ENCODE results near the gene HSD17B8.
"Not testable (repeated sequence)": the region's sequence is repeated elsewhere in the genome, so short reads cannot be mapped to it uniquely, and the experiment has no call there.

Gene HSD17B8

DNA sequence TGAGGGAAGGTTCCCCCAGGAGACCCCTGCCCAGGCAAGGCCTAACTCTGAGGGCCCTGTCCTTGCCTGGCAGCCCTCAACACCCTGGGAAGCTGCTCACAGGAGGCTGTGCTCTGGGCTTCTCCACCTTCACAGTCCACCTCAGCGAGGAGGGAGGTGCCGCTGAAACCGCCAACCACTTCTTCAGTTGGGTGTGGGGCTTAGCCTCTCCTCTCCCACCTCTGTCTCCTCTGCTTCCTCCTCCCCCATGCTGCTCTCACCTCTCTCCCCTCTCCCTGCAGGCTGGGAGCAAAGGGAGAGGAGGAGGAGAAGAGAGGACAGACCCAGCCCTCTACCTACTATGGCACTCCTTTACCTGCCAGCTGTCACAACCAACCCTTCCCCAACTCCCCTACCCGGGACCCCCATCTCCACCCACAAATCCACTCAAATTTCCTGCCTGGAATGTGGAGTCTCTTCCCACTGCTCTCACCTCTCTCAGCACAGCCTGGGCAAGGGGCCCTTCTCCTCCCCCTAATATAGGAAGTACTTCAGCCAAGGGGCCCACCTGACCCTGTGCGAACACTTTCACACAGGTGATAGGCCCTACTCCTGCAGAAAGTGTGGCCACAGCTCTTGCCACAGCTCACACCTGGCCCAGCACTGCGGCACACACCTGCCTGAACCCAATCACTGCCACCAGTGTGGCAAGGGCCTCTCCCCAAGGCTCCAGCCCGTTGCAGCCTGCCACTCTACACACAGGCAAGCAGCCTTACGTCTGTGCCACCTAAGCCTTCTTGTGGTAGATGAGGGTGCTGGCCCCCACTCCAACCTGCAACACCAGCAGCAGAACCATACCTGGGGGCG is 11.0 kb downstream of the HSD17B8 start:
- Histone ChIP-seq H3K4me1 (ENCODE audit: control insufficient read depth, insufficient read depth, low read length, poor library complexity, severe bottlenecking) (peaks cover 13% of the 10 kb centered on the region), H3K27ac (ENCODE audit: insufficient read depth, low read length, poor library complexity, severe bottlenecking) (no peak overlapping the region), H3K36me3 (ENCODE audit: control insufficient read depth, insufficient read depth, low read length) (peaks cover 3% of the 10 kb centered on the region), H3K4me3 (ENCODE audit: insufficient read depth, low read depth, low read length, poor library complexity, severe bottlenecking) (no peak overlapping the region), H3K27me3 (replicated peaks; ENCODE audit: control insufficient read depth, insufficient read depth, low read length, poor library complexity, severe bottlenecking) (peaks cover 14% of the 10 kb centered on the region), H3K9me3 (ENCODE audit: control insufficient read depth, low read length) (no peaks in the 10 kb centered on the region)
- no peak for DNase-seq

DNA sequence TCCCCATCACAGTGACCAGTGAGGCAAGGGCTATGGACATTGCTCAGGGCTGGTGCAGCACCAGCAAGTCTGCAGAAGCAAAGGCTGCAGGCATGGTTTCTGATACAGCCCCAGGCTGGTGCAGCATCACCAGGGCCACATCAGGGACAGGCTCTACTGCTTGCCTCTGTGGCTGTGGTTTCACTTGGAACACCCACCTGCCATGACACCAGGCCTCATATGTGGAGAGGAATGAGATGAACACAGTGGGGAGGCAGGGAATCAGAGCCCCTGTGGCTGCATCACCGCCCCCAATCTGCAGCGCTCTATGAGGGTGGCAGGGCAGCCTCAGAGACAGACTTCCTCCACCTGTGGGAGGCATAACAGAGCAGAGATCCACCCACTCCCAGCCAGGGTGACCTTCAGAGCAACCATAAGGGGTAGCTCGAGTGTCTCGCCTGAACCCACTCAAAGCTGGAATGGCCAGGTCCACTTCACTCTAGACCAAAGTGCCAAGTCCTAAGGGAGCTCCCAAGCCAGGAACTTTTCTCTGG is 11.7 kb downstream of the HSD17B8 start:
- no peak overlapping the region for H3K27ac ChIP-seq (ENCODE audit: insufficient read depth, low read length, poor library complexity, severe bottlenecking)
- peaks cover 14% of the 10 kb centered on the region for H3K27me3 ChIP-seq (replicated peaks; ENCODE audit: control insufficient read depth, insufficient read depth, low read length, poor library complexity, severe bottlenecking)
- no peaks in the 10 kb centered on the region for H3K36me3 ChIP-seq (ENCODE audit: control insufficient read depth, insufficient read depth, low read length)
- peaks cover 13% of the 10 kb centered on the region for H3K4me1 ChIP-seq (ENCODE audit: control insufficient read depth, insufficient read depth, low read length, poor library complexity, severe bottlenecking)
- no peak overlapping the region for H3K4me3 ChIP-seq (ENCODE audit: insufficient read depth, low read depth, low read length, poor library complexity, severe bottlenecking)
- no peak for DNase-seq
- no peaks in the 10 kb centered on the region for H3K9me3 ChIP-seq (ENCODE audit: control insufficient read depth, low read length)

DNA sequence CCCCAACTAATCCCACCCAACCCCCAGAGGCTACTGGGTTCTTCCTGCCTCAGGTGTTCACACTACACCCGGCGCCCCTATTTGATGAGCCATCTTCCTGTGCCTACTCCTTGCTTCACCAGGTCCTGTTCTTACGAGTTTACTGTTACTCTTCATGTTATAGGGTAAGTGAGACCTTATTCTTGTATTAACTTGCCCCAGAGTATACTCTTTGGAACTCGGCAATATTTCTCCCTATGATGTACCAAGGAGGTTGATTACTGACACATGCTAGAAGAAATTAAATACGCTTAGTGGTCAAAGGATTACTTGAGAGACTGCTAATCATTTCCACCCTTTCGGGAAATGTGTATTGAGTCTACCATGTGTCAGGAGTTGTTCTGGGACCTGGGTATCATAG is 12.8 kb downstream of the HSD17B8 start:
- no peak for DNase-seq
- H3K4me1 ChIP-seq (ENCODE audit: control insufficient read depth, insufficient read depth, low read length, poor library complexity, severe bottlenecking) = peaks cover 13% of the 10 kb centered on the region
- H3K27ac ChIP-seq (ENCODE audit: insufficient read depth, low read length, poor library complexity, severe bottlenecking) = no peak overlapping the region
- no peaks in the 10 kb centered on the region for H3K36me3 ChIP-seq (ENCODE audit: control insufficient read depth, insufficient read depth, low read length)
- peaks cover 14% of the 10 kb centered on the region for H3K27me3 ChIP-seq (replicated peaks; ENCODE audit: control insufficient read depth, insufficient read depth, low read length, poor library complexity, severe bottlenecking)
- H3K4me3 ChIP-seq (ENCODE audit: insufficient read depth, low read depth, low read length, poor library complexity, severe bottlenecking) = no peak overlapping the region
- H3K9me3 ChIP-seq (ENCODE audit: control insufficient read depth, low read length) = no peaks in the 10 kb centered on the region

DNA sequence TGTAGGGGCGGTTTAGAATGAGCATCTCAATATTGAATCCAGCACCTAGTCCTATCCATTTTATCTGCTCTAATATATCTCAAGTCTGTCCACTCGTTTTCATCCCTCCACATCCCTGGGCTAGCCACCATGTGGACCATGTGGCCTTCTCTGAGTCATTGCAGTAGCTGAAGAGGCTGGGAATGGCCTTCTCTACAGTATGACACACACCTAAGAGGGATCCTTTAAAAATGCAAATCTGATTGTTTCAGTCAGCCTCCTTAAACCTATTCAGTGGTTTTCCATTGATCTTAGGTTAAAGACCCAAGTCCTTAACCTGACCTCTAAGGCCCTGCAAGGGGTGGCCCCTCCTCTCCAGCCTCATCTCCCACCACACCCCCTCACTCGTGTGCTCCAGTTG is 13.2 kb downstream of the HSD17B8 start:
- Histone ChIP-seq H3K27me3 (replicated peaks; ENCODE audit: control insufficient read depth, insufficient read depth, low read length, poor library complexity, severe bottlenecking) (peaks cover 11% of the 10 kb centered on the region), H3K36me3 (ENCODE audit: control insufficient read depth, insufficient read depth, low read length) (no peaks in the 10 kb centered on the region), H3K9me3 (ENCODE audit: control insufficient read depth, low read length) (no peaks in the 10 kb centered on the region), H3K4me3 (ENCODE audit: insufficient read depth, low read depth, low read length, poor library complexity, severe bottlenecking) (no peak overlapping the region), H3K4me1 (ENCODE audit: control insufficient read depth, insufficient read depth, low read length, poor library complexity, severe bottlenecking) (peaks cover 11% of the 10 kb centered on the region), H3K27ac (ENCODE audit: insufficient read depth, low read length, poor library complexity, severe bottlenecking) (no peak overlapping the region)
- DNase-seq = no peak

DNA sequence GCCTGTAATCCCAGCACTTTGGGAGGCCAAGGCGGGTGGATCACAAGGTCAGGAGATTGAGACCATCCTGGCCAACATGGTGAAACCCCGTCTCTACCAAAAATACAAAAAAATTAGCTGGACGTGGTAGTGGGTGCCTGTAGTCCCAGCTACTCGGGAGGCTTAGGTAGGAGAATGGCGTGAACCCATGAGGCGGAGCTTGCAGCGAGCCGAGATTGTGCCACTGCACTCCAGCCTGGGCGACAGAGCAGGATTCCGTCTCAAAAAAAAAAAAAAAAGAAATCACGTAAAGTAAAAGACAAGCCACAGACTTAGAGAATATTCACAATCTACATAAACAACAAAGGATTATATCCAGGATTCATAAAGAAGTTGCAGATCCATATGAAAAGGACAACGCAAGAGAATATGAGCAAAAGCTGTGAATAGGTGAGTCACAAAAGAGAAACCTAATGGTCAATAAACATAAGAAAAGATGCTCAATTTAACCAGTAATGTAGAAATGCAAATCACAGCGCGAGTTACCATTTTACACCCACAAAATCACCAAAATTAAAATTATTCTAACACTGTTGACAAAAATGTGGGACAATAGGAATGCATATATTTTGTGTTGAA is 22.2 kb downstream of the HSD17B8 start:
- H3K4me1 ChIP-seq (ENCODE audit: control insufficient read depth, insufficient read depth, low read length, poor library complexity, severe bottlenecking); H3K4me3 ChIP-seq (ENCODE audit: insufficient read depth, low read depth, low read length, poor library complexity, severe bottlenecking); H3K36me3 ChIP-seq (ENCODE audit: control insufficient read depth, insufficient read depth, low read length); DNase-seq; H3K27ac ChIP-seq (ENCODE audit: insufficient read depth, low read length, poor library complexity, severe bottlenecking); H3K27me3 ChIP-seq (replicated peaks; ENCODE audit: control insufficient read depth, insufficient read depth, low read length, poor library complexity, severe bottlenecking); H3K9me3 ChIP-seq (ENCODE audit: control insufficient read depth, low read length): not testable (repeated sequence)

DNA sequence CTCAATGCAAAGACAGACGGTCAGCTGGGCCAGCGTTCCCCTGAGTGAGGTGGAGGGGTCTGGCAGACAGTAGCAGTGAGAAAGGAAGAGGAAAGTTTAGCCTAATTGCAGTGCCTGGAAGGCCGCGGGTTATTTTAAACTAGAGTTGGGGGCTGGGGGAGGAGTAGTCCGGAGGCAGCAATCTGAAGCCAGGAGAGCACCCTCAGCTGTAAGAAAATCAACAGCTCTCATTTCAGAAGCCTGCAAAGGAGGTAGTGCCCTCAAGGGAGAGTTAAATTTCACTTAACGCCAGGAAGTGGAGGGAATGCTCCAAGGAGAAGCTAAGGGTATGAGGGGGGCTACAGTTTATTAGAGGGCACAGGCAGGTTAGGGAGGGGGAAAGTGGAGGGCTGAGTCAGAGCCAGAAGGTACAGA is 30.8 kb downstream of the HSD17B8 start:
- peaks cover 3% of the 10 kb centered on the region for H3K27me3 ChIP-seq (replicated peaks; ENCODE audit: control insufficient read depth, insufficient read depth, low read length, poor library complexity, severe bottlenecking)
- no peak overlapping the region for H3K4me3 ChIP-seq (ENCODE audit: insufficient read depth, low read depth, low read length, poor library complexity, severe bottlenecking)
- H3K36me3 ChIP-seq (ENCODE audit: control insufficient read depth, insufficient read depth, low read length) = no peaks in the 10 kb centered on the region
- H3K4me1 ChIP-seq (ENCODE audit: control insufficient read depth, insufficient read depth, low read length, poor library complexity, severe bottlenecking) = no peaks in the 10 kb centered on the region
- H3K9me3 ChIP-seq (ENCODE audit: control insufficient read depth, low read length) = no peaks in the 10 kb centered on the region
- DNase-seq = no peak
- H3K27ac ChIP-seq (ENCODE audit: insufficient read depth, low read length, poor library complexity, severe bottlenecking) = no peak overlapping the region

DNA sequence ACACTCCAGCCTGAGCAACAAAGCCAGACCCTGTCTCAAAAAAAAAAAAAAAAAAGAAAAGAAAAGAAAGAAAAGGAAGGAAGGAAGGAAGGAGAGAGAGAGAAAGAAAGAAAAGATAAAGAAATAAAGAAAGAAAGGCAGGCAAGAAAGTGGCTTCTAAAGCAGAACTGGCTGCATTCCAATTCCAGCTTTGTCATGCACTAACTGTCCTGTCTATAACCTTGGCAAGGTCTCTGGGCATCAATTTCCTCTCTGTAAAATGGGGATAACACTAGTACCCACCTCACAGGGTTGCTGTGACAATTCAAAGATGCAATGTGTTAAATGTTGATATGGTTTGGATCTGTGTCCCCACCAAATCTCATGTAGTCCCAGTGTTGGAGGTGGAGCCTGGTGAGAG is 31.9 kb downstream of the HSD17B8 start:
- H3K4me3 ChIP-seq (ENCODE audit: insufficient read depth, low read depth, low read length, poor library complexity, severe bottlenecking) = no peak overlapping the region
- H3K27me3 ChIP-seq (replicated peaks; ENCODE audit: control insufficient read depth, insufficient read depth, low read length, poor library complexity, severe bottlenecking) = peaks cover 3% of the 10 kb centered on the region
- H3K27ac ChIP-seq (ENCODE audit: insufficient read depth, low read length, poor library complexity, severe bottlenecking) = no peak overlapping the region
- H3K9me3 ChIP-seq (ENCODE audit: control insufficient read depth, low read length) = no peaks in the 10 kb centered on the region
- no peaks in the 10 kb centered on the region for H3K36me3 ChIP-seq (ENCODE audit: control insufficient read depth, insufficient read depth, low read length)
- DNase-seq = no peak
- H3K4me1 ChIP-seq (ENCODE audit: control insufficient read depth, insufficient read depth, low read length, poor library complexity, severe bottlenecking) = no peaks in the 10 kb centered on the region

DNA sequence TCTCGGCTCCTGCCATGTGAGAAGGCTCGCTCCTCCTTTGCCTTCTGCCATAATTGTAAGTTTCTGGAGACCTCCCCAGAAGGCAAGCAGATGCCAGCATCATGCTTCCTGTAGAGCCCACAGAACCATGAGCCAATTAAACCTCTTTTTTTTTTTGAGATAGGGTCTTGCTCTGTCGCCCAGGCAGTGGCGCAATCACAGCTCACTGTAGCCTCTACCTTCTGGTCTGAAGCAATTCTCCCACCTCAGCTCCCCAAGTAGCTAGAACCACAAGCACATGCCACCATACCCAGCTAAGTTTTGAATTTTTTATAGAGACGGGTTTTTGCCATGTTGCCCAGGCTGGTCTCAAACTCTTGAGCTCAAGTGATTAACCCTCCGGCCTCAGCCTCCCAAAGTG is 32.4 kb downstream of the HSD17B8 start:
- Histone ChIP-seq H3K4me3 (ENCODE audit: insufficient read depth, low read depth, low read length, poor library complexity, severe bottlenecking) (no peak overlapping the region), H3K27ac (ENCODE audit: insufficient read depth, low read length, poor library complexity, severe bottlenecking) (no peak overlapping the region), H3K4me1 (ENCODE audit: control insufficient read depth, insufficient read depth, low read length, poor library complexity, severe bottlenecking) (no peaks in the 10 kb centered on the region)

DNA sequence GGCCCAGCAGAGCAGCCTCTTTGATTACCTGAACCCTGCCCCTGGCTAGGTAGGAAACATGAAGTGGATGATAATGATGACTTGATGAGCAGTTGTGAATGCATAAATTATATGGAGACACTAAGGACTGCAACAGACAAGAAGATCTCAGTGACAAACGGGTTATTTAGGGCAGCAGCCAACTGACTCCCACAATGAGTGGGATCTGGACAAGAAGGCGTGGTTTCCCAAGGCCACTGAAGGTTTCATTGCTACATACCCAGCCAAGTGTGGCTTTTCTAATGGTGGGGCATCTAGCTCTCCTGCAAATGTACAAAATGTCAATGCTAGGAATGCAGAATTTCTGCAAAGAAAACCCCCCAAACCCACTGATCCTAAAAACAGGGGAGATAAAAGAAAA is 33.3 kb downstream of the HSD17B8 start:
- DNase-seq = no peak
- H3K4me1 ChIP-seq (ENCODE audit: control insufficient read depth, insufficient read depth, low read length, poor library complexity, severe bottlenecking) = no peaks in the 10 kb centered on the region
- H3K27me3 ChIP-seq (replicated peaks; ENCODE audit: control insufficient read depth, insufficient read depth, low read length, poor library complexity, severe bottlenecking) = peaks cover 3% of the 10 kb centered on the region
- H3K36me3 ChIP-seq (ENCODE audit: control insufficient read depth, insufficient read depth, low read length) = no peaks in the 10 kb centered on the region
- no peak overlapping the region for H3K27ac ChIP-seq (ENCODE audit: insufficient read depth, low read length, poor library complexity, severe bottlenecking)
- no peaks in the 10 kb centered on the region for H3K9me3 ChIP-seq (ENCODE audit: control insufficient read depth, low read length)
- no peak overlapping the region for H3K4me3 ChIP-seq (ENCODE audit: insufficient read depth, low read depth, low read length, poor library complexity, severe bottlenecking)

More for the DNA sequence above, 32.4 kb downstream of the HSD17B8 start:
- H3K36me3 ChIP-seq (ENCODE audit: control insufficient read depth, insufficient read depth, low read length) = no peaks in the 10 kb centered on the region
- no peak for DNase-seq
- peaks cover 3% of the 10 kb centered on the region for H3K27me3 ChIP-seq (replicated peaks; ENCODE audit: control insufficient read depth, insufficient read depth, low read length, poor library complexity, severe bottlenecking)
- H3K9me3 ChIP-seq (ENCODE audit: control insufficient read depth, low read length) = no peaks in the 10 kb centered on the region

DNA sequence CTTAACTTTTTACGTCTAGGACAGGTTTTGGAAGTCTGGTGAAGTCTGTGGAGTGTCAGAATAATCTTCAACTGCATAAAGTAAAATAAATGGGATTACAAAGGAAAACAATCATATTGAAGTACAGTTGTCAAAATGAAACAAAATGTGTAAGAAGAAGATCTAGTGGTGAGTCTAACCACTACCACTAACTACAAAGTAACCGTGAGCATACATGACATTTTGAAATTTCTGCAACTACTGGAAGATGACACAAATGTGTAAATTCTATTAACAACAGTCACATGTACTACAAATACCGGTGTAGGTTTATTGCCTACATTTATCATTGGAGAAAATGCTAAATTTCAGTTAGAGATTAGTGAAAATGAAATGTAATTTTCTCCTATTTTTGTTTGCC is 37.5 kb downstream of the HSD17B8 start:
- no peak for DNase-seq
- H3K27me3 ChIP-seq (replicated peaks; ENCODE audit: control insufficient read depth, insufficient read depth, low read length, poor library complexity, severe bottlenecking) = no peaks in the 10 kb centered on the region
- no peak overlapping the region for H3K4me3 ChIP-seq (ENCODE audit: insufficient read depth, low read depth, low read length, poor library complexity, severe bottlenecking)
- no peaks in the 10 kb centered on the region for H3K9me3 ChIP-seq (ENCODE audit: control insufficient read depth, low read length)
- no peak overlapping the region for H3K27ac ChIP-seq (ENCODE audit: insufficient read depth, low read length, poor library complexity, severe bottlenecking)
- H3K4me1 ChIP-seq (ENCODE audit: control insufficient read depth, insufficient read depth, low read length, poor library complexity, severe bottlenecking) = no peaks in the 10 kb centered on the region
- no peaks in the 10 kb centered on the region for H3K36me3 ChIP-seq (ENCODE audit: control insufficient read depth, insufficient read depth, low read length)

All from effector memory CD4-positive, alpha-beta T cell (primary cell).